GM18498 (cell line): ENCODE results near the gene CSF2.
A peak's percentile ranks its signal among the peaks of the same experiment; 100 is the strongest.

Experiments
- ATAC-seq: cut with Tn5 transposase; IDR thresholded peaks from one replicate; pipeline ENCODE4 v1.9.1; 2021; ENCODE audit warnings: mild to moderate bottlenecking, moderate library complexity; ENCODE audit not compliant: unreplicated experiment

The CSF2 gene

GRCh38 chr5:132054697-132055440 is 18.7 kb upstream of the CSF2 start:
- ATAC-seq: no peak

- ATAC-seq: no peak
These were observed 18.2 kb upstream of the CSF2 start for GRCh38 chr5:132055441-132055807.

GRCh38 chr5:132055808-132056609 is 17.6 kb upstream of the CSF2 start:
- ATAC-seq: no peak

GRCh38 chr5:132056610-132057497 is 16.7 kb upstream of the CSF2 start:
- no peak for ATAC-seq

- no peak for ATAC-seq
These were observed 15.9 kb upstream of the CSF2 start for GRCh38 chr5:132057498-132058255.

GRCh38 chr5:132058646-132059042 is 14.9 kb upstream of the CSF2 start:
- no peak for ATAC-seq

- ATAC-seq: no peak
These were observed 14.4 kb upstream of the CSF2 start for GRCh38 chr5:132059043-132059695.

- ATAC-seq: no peak
These were observed 13.7 kb upstream of the CSF2 start for GRCh38 chr5:132059696-132060500.

- no peak for ATAC-seq
These were observed 13.0 kb upstream of the CSF2 start, which contains the start of gene IL3 for GRCh38 chr5:132060501-132061161. Gene IL3 (plus strand): TSS chr5:132060655. CDS start chr5:132060707, 52 bp downstream.

GRCh38 chr5:132063090-132063911 is 10.3 kb upstream of the CSF2 start:
- peak; percentile 50 for ATAC-seq

GRCh38 chr5:132064140-132064539 is 9.4 kb upstream of the CSF2 start:
- no peak for ATAC-seq

GRCh38 chr5:132064738-132065331 is 8.8 kb upstream of the CSF2 start:
- peak; percentile 72 for ATAC-seq

GRCh38 chr5:132065351-132065937 is 8.1 kb upstream of the CSF2 start:
- ATAC-seq: peak; percentile 50

GRCh38 chr5:132065951-132066701 is 7.5 kb upstream of the CSF2 start:
- ATAC-seq: no peak

GRCh38 chr5:132066871-132067270 is 6.7 kb upstream of the CSF2 start:
- ATAC-seq: no peak

- ATAC-seq: no peak
These were observed 6.1 kb upstream of the CSF2 start for GRCh38 chr5:132067451-132067850.
